ENCODE results near the gene ALDH7A1.

DNA sequence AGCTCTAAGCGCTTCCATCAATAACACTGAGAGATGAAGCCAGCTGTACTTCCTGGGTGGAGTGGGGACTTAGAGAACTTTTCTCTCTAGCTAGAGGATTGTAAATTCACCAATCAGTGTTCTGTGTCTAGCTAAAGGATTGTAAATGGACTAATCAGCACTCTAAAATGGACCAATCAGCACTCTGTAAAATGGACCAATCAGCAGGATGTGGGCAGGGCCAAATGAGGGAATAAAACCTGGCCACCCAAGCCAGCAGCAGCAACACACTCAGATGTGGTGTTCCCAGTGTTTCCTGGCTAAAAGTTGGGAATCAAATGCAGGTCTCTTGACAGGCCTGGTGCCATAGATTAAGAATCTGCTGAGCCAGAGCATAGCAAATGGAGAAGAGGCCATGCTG lies 60.5 kb downstream of the ALDH7A1 start:
- TF ChIP-seq, protein P1, sequence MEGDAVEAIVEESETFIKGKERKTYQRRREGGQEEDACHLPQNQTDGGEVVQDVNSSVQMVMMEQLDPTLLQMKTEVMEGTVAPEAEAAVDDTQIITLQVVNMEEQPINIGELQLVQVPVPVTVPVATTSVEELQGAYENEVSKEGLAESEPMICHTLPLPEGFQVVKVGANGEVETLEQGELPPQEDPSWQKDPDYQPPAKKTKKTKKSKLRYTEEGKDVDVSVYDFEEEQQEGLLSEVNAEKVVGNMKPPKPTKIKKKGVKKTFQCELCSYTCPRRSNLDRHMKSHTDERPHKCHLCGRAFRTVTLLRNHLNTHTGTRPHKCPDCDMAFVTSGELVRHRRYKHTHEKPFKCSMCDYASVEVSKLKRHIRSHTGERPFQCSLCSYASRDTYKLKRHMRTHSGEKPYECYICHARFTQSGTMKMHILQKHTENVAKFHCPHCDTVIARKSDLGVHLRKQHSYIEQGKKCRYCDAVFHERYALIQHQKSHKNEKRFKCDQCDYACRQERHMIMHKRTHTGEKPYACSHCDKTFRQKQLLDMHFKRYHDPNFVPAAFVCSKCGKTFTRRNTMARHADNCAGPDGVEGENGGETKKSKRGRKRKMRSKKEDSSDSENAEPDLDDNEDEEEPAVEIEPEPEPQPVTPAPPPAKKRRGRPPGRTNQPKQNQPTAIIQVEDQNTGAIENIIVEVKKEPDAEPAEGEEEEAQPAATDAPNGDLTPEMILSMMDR (IDR thresholded peaks at IDR 0.05; ENCODE audit: low read depth, low read length) = no peak
- TF ChIP-seq EZH2phosphoT487 (IDR thresholded peaks at IDR 0.05; ENCODE audit: low read depth) = no peak

All from OCI-LY3 (cell line).